HG03469 (cell line): Measurements from ENCODE around the gene STX4.
"Not testable (repeated sequence)": the region's sequence is repeated elsewhere in the genome, so short reads cannot be mapped to it uniquely, and the experiment has no call there.

Experiments
- ATAC-seq: cut with Tn5 transposase; IDR thresholded peaks from one replicate; pipeline ENCODE4 v1.9.1; 2021; ENCODE audit warnings: mild to moderate bottlenecking, moderate library complexity, moderate number of reproducible peaks; ENCODE audit not compliant: unreplicated experiment

STX4 gene

DNA sequence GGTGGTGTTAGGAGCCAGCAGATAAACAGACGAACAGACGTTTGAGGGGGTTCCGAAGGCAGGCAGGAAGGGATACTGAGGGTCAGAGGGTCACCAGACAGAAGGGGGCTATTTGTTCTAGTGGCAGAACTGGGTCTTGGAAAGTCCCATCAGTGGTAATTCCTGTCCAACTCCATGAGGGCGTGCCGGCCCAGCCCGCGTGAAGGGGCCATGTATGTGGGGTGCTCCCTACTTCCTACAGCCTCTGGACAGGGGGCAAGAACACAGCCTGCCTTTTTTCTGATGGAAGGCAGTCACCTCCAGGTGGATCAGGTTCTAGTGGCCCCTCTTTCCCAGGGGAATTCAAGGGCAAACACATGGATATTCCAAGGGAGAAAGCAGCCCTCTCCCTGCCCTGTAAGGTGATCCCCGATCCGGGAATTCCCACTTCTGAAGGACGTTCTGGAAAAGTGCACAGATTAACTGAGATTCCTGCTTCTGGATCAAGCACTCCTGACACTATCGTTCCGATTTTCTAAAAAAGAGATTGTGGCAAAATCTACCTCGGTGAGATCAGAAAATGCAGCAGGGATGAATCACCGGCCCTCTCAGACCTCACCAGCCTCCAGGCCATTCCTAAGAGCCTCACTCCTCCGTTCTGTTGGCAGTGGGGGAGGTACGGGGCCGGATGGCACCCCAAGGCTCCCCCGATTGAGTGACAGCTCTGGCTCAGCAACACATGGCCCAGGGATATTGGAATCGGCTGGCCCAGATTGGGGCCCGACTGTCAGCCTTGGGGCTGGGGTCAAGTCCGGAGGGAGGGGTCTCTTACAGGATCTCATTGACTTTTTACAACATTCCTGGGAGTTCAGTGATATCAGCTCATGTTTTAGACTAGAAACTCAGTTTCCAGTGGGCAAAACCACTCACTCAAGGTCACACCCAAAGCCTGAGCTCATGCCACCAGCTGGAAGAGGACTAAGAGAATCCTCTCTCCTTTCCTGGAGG is 35.3 kb upstream of the STX4 start:
- ATAC-seq = no peak

DNA sequence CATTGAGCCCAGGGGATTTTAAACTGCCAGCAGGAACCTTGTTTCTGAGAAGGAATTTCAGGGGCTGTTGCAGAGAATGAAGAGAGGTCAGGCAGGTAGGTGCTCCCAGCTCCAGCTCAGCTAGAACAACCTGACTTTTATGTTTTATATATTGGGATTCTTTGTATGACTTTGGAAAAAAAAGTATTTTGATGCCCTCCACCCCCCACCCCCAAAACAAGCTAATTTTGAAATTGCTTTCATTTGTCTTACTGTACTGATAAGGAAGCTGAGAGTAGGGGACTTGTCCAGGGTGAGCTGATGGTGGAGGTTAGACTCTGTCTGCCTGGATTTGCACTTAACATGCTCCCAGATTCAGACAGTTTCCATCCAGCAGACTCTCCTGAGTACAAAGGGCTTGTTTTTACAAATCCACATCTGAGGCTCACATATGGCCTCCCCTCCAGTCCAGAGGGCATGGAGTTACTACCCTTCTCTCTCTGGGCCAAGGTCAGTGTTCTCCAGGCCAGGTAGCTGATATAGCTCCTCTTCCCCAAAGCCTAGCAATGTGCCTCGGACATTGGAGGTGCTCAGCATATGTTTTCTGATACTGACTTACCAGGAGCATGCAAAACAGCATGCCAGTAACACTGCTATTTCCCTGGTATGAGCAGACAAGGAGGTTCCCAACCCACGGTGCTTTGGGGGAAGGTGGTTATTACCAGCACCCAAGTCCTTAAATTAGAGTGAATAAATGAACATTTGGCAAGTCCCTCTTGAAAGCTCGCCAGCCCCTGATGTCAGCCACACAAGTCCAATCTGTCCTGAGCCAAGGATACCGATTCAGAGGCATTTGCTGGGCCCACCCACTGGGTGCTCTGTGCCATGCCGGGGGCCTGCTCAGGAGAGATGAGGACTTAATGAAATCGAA is 34.3 kb upstream of the STX4 start:
- no peak for ATAC-seq

DNA sequence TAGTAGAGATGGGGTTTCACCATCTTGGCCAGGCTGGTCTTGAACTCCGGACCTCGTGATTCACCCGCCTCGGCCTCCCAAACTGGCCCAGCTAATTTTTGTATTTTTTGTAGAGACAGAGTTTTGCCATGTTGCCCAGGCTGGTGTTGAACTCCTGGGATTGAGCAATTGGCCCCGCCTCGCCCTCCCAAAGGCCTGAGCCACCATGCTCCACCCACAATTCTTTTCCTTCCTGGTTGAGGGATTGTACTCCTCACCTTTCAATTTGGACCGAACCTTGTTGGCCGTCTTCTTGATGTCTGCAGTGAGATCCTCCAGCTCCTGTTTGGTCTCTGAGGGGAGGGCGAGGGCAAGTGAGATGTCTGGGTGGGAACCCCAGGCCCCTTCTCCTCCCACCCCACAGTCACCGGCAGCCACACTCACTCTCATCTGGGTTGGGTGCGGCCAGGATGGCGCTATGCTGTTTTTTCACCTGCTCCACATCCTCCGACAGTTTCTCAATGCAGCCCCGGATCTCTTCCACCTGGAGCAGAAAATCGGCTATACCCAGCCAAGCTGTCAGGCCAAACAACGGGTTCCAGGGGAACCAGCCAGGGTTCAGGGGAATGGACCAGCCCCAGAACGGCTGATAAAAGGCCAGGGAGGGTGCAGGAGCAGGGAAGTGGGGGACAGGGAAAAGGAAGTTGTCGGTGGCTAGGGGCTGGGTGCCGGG is 32.5 kb upstream of the STX4 start:
- no peak for ATAC-seq

DNA sequence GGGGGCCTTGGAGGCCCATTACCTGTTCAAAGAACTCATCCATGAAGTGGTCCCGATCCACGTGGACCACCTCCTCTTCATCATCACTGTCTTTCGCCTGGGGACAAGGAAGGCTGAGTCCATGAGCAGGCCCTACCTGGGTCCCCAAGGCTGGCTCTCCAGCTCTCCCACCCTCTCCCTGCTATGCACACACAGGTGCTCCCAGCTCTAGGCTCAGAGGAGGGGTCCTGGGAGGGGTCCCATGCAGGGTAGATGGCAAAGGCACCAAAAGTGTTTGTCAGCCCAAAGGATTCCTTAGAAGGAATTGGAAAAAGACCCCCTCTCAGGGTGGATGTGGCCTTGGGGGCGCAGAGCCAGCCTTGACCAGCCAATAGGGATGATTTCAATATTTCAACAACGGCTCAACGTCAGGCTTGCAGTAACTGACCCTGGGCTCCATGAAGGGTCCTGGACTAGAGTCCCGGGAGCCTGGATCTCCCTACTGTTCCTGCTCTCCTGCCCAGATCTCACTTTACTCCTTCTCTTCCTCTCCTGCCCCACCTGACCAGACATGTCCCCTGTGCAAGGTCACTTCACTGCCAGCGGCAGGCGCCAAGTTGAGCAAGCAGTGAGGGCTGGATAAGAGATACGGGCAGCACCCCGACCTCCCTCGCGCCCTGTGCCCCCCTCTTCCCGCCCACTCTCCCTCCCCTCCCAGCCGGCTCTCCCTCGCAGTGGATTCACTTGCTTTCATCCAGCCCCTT is 31.7 kb upstream of the STX4 start:
- no peak for ATAC-seq

DNA sequence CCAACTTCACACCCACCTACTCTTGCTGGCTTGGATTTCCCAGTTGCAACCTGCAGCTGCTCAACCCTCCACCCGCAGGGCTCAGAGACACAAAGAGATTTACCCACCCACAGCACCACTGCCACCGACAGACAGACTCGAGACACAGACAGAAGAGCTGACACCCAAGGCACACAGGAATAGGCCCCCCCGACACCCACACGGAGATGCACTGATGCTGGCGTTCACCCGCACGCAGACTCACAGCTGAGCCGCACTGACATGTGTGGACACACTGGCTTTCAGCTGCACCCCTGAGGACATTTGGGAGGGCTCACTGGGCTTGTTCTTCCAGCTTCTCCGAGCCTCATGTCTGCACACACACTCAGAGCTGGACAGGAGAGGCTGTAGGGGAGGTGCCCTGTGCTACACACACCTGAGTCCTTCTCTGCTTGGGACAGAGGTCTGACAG is 31.1 kb upstream of the STX4 start:
- ATAC-seq = no peak

DNA sequence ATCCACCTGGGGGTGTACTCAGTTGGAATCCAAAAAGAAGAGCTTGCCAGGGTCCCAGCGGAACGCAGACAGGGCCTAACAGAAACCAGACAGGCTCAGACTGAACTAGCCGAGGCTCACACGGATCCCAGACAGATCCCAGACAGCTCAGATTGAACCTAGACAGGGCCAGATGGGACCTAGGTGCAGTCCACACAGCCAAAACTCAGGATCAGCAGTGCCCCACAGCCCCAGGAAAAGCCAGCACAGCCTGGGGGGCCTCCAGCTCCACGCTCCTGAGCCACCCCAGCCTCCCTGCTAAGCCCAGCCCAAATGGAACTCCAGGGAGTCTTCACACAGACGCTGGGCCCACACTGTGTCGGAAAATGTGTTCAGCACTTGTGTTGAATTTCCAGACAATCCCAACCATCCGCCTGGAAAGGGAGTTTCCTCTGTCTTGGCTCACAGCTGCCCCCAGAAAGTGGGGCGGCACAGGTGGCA is 30.5 kb upstream of the STX4 start:
- ATAC-seq = no peak

DNA sequence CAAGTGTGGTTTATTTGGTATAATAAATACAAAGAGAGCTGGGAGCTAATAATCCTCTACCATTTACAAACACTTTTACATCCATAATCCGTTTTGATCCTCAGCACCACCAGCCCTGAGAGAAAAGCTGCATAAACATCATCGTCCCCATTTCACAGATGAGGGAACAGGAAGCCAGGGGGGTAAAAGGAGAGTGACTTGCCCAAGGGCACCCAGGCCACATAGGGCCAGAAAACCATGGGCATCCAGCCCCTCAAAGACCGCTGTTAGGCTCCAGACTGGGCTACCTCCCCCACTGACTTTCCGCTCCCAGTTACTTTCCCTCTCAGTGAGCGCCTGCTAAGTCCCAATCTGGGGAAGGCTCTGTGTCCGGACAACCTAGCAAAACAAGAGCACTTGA is 29.6 kb upstream of the STX4 start:
- no peak for ATAC-seq

DNA sequence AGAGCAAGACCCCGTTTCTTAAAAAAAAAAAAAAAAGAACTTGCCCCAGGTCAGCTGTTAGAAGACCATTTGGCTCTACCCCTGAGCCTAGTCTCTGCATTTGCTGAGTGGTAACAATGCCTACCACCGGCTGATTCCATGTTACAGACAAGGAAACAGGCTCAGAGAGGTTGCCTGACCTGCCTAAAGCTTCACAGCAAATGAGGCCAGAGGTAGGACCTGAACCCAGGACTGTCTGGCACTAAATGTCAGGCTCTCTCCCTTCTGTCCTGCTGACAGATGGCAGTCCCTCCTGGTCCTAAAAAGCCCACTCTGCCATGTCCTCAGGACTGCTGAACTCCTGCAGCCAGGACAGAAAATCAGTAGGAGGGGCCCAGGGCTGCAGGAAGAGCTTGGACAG is 28.7 kb upstream of the STX4 start:
- ATAC-seq = no peak

DNA sequence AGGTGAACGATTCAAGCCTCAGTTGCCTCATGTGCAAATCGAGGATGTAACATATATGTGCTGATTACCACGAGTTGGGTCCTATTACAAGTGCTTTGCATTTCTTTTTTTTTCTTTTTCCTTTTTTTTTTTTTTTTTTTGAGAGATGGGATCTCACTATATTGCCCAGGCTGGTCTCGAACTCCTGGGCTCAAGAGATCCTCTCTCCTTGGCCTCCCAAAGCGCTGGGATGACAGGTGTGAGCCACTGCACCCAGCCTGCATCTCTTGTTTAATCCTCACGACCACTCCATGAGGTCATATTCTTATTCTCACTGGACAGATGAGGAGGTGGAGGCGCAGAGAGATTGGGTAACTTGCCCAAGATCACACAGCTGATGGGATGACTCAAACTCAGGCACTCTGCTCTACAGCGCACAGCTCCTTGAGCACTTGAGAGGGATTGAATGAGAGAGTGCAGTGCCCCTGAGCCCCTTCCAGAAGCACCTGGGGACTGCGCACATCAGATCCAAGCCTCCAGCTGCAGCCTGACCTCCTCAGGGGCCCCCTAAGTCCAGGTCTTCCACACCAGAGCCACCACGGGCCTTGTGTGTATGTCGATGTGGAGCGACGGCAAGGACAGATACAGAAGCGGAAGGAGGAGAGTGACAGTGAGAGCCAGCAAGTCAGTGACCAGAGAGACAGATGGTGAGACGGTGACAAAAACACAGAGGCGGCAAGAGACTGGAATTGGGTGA is 27.8 kb upstream of the STX4 start:
- no peak for ATAC-seq

DNA sequence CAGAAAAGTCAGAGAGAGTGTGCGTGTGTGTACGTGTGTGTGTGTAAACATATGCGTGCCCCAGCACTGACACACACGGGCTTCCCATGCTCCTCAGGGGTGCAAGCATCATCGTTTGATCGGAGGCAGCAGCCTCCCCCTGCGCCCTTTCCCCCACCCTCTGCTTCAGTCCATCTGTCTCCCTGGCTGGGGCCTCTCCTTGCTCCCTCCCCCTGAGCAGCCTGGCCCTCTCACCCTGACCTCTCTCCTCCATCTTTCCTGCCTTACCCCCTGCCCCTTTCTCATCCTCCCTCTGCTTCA is 27.3 kb upstream of the STX4 start:
- no peak for ATAC-seq

DNA sequence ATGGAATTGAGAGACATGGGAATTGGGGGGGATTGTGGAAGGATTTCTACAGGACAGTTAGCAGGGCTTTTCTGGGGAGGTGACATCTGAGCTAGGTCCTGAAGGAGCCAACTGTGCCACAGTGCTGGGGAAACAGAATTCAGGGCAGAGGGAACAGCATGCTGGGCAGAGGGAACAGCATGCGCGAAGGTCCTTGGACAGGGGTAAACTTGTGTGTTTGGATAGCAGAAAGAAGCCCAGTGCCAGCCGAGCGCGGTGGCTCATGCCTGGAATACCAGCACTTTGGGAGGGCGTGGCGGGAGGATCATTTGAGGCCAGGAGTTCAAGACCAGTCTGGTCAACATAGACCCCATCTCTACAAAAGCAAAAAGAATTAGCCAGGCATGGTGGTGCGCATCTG is 26.8 kb upstream of the STX4 start:
- no peak for ATAC-seq

DNA sequence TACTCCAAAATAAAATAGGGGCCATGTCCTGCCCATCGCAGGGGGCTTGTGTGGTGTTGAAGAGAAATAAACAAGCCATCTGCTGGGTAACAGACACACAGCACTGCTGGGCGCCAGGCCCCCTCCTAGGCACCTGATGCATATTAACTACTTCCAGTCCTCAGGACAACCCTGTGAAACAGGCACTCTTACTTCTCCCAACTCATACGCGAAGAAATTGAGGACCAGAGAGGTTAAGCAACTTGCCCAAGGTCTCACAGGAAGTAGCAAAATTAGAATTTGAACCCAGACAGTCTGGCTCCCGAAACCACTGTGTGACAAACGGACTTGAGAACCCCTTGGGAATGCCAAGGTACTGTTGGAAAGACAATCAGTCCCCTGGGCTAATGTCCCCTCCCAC is 25.7 kb upstream of the STX4 start:
- no peak for ATAC-seq

DNA sequence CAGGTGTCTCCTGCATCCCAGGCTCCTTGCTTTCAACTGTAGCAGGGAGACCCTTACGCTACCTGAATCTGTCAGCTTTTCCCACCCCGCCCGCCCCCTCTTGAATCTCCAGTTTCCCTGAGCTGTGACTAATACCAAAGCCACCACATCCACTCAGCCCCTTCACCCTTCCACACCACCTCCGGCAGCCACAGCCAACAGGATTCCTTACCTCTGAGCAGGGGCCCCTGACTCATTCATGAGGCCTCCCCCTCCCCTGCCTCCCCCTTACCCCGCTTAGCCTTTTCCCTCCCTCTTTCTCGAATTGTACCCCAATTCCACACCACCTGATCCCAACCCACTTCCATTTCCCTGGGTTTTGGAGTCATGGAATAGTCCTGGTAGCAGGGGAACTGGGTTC is 25.2 kb upstream of the STX4 start:
- no peak for ATAC-seq

DNA sequence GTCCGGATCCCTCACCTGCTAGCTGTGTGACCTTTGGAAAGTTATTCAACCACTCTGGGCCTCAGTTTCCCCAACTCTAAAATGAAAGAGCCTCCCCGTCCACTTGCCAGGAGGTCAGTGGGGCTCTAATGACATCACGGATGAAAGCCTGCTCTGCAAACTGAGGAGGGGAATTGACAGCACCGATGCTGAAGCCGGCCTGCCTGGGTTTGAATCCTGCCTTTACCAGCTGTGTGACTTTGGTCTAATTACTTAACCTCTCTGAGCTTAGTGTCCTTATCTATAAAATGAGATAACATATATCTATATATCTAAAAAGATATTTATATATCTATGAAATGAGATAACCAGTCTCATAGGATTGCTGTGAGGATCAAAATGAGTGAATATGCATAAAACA is 24.8 kb upstream of the STX4 start:
- no peak for ATAC-seq

DNA sequence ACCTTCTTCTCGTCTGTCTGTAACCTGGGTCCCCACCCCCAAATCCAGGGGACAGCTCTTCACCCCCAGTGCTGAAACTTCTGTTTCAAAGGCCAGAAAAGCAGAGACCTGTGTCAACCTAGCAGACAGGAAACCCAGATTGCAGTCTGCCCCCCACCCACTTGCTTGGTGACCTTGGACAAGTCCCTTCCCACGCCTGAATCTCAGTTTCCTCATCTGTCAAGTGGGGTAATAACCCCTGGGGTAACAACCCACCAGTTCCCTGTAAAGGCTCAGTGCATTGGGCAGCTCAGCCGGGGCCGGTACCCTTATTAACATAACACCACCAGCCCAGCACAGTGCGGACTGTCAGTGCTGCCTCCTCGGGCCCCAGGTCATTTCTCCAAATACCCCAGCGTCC is 24.2 kb upstream of the STX4 start:
- ATAC-seq = no peak

DNA sequence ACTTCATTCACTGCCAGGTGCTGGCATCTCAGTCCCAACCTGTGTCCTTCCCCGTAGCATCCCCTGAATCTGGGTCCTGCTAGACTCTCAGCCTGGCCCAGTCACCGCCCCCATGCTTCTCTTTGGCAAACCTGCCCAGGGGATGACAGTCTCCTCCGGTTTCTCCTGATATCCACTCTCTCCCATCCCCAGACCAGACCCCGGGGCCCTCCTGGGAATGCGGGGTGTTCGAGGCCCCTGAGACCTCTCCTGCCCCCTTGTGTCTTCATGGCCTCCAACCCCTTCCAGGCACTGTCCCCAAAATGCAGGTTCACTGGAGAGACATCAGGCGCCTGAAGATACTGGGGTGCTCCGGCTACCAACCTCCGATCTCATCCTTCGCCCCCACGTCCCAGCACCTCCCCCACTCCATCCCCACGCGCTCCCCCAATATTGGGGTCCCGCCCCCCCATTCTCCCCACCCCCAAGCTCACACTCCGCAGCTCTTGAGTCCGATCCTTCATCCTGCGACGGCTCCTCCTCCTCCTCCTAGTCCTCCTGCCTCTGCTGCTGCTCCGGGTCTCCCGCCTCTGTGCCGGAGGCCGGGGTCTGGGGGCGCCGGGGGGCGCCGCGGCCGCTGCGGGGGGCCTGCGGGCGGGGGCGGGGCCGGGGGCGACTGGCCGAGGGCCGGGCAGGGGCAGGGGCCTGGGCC is 23.3 kb upstream of the STX4 start:
- ATAC-seq = no peak

DNA sequence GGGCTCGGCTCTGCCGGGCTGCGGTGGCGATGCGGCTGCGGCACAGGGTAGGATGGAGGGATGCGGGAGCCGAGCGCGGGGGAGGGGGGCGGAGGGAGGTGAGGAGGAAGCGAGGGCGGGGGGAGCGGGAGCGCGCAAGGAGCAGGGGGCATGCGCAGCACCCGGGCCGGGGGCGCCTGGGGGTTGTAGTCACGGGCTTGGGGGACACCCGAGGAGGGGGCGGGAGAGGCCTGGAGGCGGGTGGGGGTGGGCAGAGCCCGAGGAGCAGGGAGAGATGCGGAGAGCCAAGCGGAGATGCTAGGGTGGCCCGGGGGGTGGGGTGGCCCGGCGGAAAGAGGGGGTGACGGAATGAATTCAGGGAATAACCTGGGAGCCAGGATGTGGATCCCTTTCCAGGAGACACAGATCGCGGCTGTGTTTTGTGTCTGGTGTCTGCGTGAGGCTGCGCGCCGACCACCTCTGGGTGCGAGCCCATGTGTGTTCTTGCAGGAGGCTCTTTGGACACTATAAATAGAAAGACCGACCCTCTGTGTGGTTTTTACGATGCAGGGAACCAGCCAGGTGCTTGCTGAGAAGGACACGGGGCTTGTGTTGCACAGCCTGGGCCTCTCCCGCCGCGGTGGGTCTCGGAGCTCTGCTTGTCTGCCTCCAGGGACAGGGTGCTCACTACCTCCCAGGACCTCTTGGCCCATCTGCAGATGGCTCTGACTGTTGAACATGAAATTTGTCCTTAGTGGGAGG is 22.6 kb upstream of the STX4 start, which contains the start of gene STX1B:
TSS of gene STX1B (minus strand) at position 54 of the 741 bp plus-strand sequence. CDS start 242 bp downstream, outside the sequence.
- no peak for ATAC-seq

DNA sequence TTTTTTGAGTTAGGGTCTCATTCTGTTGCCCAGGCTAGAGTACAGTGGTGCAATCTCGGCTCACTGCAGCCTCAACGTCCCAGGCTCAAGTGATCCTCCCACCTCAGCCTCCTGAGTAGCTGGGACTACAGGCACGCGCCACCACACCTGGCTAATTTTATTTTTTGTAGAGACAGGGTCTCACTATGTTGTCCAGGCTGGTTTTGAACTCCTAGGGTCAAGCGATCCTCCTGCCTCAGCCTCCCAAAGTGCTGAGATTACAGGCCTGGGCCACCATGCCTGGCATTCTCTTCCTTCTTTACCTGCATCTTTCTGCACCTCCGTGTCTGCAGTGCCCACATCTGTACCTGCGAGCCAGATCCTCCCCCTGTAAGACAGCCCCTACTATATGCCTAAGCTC is 21.5 kb upstream of the STX4 start:
- not testable (repeated sequence) for ATAC-seq
